DMS114 treated with DMSO at 0.1 percent for 48 hours (cell line): Measurements from ENCODE around the gene DDX1.
"Not testable (repeated sequence)": the region's sequence is repeated elsewhere in the genome, so short reads cannot be mapped to it uniquely, and the experiment has no call there.

Experiments
- DNase-seq: peaks from one replicate; lab custom pipeline; 2025; ENCODE audit not compliant: unreplicated experiment; lab: John Stamatoyannopoulos, UW

Gene DDX1

DNA sequence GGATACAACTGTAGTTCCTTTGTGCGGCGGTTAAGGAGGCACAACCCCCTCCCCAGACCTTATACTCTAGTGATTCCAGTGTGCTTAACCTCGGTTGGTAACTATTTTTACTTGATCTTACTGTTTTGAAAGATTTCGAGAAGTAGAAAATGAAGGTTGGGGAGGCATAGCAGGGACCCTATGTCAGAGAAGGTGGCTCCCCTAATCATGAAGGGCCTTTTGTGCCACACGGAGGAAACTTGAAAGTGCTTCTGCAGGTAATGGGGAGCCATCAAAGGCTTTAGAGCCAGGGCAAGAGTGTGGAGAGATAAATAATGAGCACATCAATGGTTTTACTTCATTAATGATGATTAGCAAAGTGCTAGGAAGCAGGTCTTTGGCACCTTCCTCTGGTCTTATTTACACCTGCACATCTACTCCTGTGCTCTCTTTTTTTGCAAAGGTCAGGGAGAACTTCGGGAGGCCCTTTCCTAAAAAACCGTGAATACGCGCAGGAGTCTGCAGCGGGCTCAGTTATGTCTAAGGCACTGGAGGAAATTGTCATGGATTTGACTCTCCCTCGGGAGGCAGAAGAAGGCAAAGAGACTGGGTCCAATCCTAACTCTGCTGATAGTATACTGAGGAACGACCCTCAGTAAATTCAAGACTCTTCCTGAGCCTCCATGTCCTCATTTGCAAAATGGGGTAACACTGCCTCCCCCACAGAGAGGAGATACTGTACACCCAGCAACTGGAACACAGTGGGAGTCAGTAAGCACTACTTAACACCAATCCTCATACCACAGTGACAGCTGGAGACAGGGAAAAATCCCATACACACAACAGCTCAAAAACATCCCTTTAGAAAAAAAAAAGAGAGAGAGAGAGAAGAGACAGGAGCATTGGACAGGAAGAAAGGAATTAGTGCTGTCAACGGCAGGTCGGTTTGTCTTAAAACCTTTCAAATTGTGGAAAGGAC is 81.6 kb downstream of the DDX1 start:
- DNase-seq = no peak

DNA sequence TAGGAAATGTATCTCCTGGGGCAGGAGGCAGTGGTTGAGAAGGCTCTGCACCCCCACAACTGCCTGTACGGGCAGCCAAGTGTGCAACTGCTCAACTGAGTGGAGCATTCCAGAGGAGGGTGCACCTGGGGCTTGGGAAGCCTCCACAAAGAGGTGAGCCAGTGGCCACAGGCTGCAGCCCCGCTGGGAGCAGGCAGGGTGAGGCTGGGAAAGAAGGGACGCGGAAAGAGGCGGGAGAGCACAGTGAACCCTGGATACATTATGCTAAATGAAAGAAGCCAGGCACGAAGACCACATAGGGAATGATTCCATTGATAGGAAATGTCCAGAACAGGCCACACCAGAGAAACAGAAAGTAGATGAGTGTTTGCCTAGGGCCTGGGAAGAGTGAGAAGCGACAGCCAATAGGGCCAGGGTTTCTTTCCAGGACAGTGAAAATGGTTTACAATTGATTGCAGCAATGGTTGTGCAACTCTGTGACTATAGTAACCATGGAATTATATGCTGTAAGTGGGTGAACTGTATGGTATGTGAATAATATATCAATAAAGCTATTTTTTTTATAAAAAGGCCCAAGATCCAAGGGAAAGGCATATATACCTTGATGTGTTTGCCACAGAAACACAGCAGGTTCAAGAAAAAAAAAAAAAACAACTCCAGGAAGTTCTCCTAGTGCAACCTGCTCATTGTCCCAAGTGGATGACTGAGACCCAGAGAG is 82.4 kb downstream of the DDX1 start:
- no peak for DNase-seq

DNA sequence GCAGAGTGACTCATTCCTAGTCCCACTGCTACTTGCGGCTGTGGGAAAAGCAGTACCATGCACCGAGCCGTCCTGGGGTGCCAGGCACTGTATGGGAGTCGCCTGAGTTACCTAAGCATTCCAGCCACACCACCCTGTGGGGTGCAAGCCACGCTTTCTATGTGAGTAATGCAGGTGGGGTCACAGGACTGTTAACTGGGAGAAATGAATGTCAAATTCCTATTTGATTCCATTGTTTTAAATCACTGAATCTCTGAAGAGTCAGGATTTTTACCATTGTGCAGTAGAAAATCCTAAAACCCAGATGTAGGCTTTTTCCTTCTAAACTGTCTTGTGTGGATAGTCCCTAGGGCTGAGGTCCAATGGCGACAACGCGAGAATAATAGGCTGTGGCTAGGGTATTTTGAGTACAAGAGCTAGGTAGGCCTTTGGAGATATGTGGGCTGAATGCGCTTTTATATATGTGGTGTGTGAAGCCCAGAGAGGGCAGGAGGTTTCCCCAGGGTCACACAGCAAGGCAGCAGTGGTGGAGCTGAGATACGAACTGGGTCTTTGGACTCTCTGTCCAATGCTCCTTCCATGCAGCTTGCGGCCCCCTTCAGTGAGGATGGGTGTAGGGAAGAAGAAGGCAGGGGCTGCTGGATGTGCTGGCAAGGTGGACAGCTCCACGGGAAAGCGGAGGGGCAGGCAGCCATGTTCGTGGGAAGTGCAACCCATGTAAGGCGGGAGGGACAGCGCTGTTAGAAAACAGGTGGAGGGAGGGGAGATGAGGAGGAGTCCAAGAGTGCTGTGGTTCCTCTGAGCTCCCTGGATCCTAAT is 83.2 kb downstream of the DDX1 start:
- DNase-seq = no peak

DNA sequence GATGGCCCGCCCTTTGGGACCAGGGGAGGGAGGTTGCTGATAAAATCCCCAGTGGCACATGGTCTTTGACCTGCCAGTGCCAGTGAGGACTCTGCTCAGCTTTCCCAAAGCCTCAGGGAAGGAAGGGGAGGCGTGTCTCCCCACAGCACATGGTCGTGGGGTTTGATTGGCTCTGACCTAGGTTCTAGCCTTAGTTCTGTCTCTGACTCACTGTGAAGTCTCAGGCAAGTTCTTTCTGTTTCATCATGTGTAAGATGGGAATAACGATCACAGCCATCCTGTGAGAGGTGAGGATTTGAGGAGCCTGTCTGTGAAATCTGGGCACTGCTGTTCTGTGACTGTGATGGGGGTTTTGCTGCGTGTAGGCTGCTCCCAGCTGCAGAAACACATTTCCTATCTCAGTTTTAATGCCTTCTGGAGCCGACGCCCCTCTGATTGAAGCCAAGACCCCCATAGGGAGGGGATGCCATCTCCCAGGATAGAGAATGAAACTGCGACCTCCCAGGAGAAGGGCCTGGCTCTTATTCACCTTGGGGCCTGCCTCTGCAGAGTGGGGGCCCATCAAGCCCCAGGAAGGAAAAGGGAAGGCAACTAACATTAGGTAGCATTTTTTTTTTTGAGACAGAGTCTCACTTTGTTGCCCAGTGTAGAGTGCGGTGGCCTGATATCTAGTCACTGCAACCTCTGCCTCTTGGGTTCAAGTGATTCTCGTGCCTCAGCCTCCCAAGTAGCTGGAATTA is 84.0 kb downstream of the DDX1 start:
- DNase-seq = no peak

DNA sequence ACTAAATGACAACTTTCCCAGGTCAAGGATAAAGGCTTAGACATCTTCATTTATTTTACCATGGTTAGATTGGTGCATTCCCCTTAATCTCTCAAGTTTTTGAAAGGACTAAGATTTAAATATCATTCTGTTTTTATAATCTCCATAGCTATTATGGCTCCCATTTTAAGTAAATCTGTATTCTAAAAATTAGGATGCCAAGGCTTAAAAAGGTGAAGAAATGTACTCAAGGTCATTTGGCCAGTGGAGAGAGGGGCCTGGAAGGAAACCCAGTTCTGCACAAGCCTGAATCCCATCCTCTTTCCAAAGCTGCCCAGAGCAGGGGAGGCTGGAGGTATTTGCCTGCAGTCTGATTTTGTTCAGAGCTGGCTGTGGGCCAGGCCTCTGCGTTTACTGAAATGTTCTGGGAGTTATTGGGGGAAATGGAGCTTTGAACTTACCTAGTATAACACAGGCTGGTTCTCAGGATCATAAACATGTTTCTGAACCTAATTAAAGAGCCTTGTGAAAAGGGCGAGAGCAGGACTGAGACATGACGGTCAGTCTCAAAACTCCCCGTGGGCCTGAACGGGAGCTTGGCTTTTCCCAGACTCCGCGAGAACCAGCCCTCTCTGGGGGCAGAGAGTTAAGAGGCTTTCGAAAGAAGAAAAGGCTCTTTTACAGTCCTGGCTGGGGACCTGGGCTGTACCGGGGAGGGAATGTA is 85.6 kb downstream of the DDX1 start:
- DNase-seq = no peak

DNA sequence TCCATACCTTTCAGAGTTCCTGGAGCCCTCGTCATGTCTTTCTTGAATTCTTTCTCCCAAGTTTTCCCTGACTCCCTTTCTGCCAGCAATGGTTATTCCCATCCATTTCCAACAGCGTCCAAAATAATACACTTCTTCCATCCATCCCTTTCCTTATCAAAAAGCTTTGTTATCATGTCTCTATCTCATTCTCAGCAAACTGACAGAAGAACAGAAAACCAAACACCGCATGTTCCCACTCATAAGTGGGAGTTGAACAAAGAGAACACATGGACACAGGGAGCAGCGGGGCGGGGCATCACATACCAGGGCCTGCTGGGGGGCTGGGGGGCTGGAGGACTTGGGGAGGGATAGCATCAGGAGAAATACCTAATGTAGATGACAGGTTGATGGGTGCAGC is 86.7 kb downstream of the DDX1 start:
- DNase-seq = no peak

DNA sequence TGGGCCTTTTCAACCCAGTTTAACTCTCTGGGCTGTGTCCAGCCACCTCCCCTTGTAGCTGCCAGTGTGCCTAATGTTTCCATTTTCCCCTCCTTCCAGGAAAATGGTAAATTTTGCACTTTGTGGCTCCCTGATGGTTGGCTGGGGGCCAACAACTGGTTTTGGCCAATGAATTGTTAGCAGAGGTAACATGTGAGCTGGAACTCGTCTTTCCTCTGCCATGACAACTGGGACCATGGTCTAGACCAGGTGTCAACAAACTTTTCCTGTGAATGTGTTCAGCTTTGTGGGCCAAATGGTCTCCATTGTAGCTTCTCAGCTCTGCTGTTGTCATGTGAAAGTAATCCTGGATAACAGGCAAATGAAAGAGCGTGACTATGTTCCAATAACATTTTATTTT is 87.2 kb downstream of the DDX1 start:
- DNase-seq = no peak

DNA sequence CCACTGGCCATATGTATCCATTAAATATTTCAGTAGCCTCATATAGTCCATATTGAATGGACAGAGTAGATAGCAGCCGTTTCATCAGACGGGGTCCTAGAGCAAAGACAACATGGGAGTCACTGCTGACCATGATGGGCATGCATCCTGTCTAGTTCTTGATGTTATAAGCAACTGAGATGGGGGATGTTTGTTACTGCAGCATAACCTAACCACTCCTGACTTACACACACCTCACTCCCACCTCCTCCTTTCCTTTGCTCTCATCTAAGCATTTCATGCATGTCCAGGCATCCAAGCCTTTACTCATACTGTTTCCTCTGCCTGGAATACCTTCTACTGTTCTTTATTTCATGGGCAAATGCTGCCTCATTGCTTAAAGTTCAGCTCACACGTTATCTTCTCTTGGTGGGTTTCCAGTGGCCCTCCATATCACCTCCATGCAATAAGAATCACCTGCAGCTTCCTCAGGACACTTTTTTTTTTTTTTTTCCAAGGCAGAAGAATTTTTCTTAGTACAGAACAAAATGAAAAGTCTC is 87.8 kb downstream of the DDX1 start:
- DNase-seq = no peak

DNA sequence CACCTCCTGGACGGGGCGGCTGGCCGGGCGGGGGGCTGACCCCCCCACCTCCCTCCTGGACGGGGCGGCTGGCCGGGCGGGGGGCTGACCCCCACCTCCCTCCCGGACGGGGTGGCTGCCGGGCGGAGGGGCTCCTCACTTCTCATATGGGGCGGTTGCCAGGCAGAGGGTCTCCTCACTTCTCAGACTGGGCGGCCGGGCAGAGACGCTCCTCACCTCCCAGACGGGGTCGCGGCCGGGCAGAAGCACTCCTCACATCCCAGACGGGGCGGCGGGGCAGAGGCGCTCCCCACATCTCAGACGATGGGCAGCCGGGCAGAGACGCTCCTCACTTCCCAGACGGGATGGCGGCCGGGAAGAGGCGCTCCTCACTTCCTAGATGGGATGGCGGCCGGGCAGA is 88.5 kb downstream of the DDX1 start:
- not testable (repeated sequence) for DNase-seq
